Left kidney (tissue), 2 donors: ENCODE results near the gene LY6G6C. TPM values are rescaled to one million over a fixed set of nuclear protein-coding genes. Genes with fewer than 3 reads are reported as not detected.

ENCODE experiments used
- DNase-seq: peaks from one replicate; pipeline ENCODE4 v3.0.0-alpha.2; 2013
- polyA plus RNA-seq: library from polyadenylated mRNA; unstranded; fragments of 120-200 nt; gene quantifications from one replicate; pipeline ENCODE4 v1.2.1, GENCODE V29; 2013; ENCODE audit not compliant: insufficient read length

Gene LY6G6C
- polyA plus RNA-seq, 1 donor, result 1.1 TPM

DNA sequence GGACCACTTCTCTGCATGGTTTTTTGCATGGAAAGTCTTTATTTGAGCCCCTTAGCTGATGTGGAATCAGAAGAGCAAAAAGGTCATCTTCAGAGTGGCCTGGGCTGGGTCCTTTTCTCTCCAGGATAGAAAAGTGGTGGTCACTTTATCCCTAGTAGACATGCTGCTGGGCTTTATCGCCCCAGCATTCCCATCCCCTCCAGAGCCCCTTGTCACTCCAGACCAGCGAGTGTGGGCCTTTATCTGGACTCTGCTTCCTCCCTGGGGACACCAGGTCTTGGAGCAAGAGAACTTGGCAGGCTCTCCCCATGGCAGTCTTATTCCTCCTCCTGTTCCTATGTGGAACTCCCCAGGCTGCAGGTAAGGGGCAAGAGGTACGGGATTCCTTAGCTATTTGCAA, 14.9 kb downstream of the LY6G6C start, which contains the start of gene LY6G6F:
Gene LY6G6F (plus strand): TSS at position 268 of the 400 bp plus-strand sequence. CDS start 41 bp downstream, at position 309.
- no peak for DNase-seq

DNA sequence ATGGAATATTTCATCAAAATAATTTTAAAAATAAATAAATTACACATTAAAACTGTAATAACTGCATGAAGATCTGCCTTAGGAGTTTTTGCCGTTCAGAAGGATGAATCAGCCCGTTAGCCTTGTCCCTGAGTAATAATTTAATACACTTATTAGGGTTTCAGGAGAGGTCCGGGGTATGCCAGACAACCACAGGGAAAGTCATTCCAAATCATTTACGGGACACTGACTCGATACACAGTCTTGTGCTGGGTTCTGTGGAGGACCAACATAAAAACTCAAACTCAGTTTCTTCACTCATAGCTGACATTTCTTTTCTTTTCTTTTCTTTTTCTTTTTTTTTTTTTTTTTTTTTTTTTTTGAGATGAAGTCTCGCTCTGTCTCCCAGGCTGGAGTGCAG, 15.6 kb downstream of the LY6G6C start:
- no peak for DNase-seq

DNA sequence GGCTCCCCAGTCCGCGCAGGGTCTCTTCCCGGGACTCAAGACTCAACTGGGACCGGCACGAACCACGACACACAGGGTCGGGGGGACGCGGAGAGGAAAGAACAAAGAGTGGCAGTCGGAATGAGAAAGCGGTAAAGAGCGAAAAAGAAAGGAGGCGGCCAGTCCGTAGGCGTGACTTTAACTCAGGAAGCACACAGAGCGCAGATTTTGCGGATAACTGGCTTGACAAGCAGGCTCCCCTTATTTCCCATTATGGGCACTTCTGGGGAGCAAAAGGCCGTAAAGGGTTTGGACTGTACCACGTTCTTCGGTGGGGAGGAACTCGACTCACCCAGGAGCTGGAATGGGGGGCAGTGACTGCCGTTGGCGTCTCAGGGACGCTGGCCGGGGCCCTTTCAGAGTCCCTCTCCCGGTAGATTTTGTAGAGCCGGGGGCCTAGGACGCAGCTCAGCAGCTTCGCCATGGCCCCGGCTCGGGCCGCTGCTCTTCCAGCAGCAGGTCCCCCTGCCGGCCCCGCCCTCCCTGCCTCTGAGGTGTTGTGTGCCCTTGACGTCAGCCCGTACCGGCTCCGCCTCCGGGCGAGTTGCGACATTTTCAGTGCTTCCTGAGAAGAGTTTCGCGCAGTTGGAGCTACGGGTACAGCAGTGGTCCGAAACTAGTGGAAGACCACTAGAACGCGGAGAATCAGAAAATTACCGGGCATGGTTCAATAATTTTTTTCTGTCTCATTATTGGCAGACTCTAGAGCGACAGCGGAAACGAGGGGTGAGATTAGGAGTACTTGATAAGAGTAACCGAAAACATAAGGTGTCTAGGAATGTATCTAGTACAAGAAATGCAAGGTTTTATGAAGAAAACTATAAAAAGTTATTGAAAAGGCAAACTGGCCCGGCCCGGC, 18.5 kb downstream of the LY6G6C start, which contains the start of gene ABHD16A:
Gene ABHD16A (minus strand): TSS at position 506 of the 898 bp plus-strand sequence. CDS start 43 bp downstream, at position 463.
- DNase-seq, result peak; percentile 99

DNA sequence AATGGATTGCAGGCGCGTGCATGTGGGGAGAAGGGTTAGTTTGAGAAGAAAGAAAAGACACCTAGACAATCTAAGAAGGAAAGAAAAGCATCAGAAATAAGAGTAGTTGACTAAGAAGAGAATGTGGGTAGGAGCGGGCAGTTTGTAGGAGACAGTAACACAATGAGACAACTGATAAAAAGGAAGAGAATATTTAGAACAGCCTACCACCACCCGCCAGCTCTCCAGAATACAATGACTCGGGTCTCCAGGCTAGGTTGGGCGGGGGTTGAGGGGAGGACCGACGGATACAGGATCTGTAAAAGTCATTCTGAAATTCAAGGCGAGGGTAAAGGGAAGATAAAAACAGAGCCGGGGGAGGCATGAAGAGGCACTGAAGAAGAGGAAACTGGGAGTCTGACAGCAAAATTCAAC, 19.1 kb downstream of the LY6G6C start:
- DNase-seq, result no peak

DNA sequence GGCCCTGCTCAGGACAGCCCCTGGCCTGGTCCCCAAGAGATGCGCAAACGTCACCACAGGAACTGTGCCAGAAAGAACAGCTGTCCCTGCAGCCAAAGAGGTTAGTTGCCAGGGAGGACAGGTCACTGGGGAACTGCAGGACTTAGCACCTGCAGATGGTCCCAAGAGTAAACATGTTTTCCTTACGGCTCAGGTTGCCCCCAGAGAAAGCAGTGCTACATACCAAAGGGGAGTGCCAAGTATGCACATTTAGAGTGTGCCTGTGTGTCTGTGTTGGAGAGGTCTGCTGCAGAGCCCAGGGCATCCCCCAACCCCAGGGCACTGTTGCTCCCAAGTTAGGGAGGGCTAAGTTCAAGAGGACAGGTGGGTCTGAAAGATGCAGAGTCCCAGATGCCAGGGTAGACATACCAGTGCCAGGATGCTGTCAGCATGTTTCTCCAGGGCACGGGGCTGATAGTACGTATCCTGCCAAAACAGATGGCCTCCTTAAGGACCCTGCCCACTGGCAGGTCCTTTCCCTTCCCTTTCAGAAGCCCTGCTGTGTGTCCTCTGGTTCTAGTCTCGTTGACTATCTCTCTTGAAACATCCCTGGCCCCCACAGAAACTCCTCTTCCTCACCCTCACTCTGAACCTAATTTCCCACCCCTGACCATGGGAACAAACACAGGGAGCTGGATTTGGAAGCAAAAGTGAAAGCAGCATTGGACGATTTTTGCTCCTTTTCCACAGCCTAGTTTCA, 19.7 kb downstream of the LY6G6C start:
- DNase-seq, result no peak

DNA sequence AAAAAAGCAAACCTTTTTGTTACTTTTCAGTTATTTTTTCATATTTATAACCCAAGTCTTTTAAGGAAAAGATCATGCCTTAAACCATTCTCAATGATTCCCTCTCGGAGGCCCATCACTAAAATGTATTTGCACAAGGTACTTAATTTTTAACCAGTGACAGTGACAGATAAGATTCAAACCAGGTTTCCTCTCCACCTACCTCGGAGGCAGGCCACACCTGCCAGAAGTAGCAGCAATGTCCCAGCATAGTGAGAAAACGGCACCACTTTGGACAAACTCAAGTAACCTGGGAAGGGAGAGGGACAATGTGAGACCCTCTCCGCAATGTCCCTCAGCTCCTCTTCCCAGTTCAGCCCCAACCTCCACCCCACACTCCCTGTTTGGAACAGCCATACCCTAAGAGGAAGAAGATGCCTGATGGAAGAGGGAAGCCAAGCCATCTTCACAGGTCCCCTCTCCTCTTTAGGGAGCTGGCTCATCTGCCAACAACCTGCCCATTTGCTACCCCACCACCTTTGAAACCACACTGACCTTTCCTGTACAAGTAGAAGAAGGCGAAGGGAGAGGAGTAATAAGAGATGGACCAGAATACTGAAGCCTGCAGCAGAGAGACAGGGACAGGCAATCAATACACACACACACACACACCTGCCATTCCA, 20.7 kb downstream of the LY6G6C start:
- no peak for DNase-seq

DNA sequence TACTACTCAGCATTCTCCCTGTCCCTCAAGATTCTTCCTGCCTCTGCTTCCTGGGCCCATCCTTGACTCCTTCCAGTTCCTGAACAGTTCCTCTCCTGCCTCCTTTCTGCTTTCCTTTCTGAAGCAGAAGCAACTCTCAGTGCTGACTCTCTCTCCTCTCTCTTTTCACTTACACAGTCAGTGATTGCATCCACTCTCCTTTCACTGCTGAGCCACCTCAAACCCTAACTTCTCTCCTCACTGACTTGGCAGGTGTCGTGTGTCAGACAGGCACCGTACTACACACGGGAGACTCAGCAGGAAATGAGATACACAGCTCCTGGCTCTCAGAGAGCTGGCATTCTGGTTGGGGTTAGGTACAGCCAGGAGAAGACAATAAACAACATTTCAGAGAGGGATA, 24.0 kb downstream of the LY6G6C start:
- no peak for DNase-seq

GRCh38 chr6:31693535-31693934, 28.0 kb downstream of the LY6G6C start:
- no peak for DNase-seq

DNA sequence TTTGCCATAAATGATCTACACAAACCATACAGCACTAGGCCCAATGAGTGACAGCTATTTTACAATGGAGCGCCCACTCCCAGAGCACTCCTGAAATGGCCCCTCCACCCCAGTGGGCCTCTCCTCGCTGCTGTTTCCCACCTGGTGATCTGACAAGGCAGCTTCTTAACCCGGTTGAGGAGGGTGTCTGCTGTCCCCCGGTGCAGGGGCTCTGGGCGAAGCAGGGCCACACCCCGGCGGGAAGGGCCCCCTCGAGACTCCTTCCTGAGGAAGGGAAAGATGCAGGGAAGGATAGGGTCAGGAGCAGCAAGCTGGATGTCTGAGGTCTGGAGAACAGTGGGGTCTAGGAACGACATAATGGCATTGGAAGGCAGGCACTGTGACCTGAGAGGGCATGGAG, 28.7 kb downstream of the LY6G6C start:
- no peak for DNase-seq

DNA sequence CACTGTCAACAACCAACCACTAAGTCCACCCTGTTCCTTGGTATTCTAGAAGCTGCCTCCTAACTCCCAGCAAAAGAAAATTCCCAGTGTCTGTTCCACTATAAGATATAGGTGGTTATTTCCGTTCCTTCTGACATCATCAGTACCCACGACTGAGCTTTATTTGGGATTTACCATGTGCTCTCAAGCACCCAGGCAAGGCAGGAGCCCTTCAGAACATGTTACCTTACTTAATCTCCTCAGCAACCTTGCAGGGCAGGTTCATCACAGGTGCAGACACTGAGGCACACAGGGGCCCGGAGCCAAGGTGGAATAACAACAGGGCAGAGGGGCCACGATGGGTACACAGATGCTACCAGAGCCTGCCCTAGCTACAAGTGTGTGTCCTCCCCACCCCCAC, 29.2 kb downstream of the LY6G6C start:
- no peak for DNase-seq

GRCh38 chr6:31691564-31692108, 29.9 kb downstream of the LY6G6C start:
- DNase-seq, result no peak

GRCh38 chr6:31691078-31691463, 30.5 kb downstream of the LY6G6C start:
- no peak for DNase-seq

- no peak for DNase-seq
Observed at GRCh38 chr6:31690231-31691077, 31.1 kb downstream of the LY6G6C start.

GRCh38 chr6:31689249-31690110, 32.1 kb downstream of the LY6G6C start:
- no peak for DNase-seq

GRCh38 chr6:31687860-31688693, 33.5 kb downstream of the LY6G6C start:
- DNase-seq, result no peak

GRCh38 chr6:31687321-31687720, 34.2 kb downstream of the LY6G6C start:
- no peak for DNase-seq

DNA sequence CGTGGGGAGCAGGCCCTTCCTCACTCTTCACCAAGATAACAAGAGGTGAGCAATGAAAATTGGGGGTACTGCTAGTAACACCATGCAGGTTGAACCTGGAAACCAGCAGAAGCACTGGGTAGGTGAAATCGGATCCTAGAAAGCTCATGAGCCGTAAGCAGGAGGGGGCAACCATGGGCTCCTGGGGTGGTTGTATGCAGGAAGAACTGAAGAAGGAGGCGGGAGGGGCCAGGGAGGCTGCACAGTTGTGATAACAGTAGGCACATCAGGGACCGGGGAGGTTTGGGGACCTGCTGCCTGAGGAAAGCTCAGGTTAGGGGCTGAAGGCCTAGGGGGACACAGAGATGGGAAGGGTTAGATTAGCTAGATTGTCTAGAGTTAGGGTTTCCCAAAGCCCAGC, 35.1 kb downstream of the LY6G6C start:
- DNase-seq, result no peak

DNA sequence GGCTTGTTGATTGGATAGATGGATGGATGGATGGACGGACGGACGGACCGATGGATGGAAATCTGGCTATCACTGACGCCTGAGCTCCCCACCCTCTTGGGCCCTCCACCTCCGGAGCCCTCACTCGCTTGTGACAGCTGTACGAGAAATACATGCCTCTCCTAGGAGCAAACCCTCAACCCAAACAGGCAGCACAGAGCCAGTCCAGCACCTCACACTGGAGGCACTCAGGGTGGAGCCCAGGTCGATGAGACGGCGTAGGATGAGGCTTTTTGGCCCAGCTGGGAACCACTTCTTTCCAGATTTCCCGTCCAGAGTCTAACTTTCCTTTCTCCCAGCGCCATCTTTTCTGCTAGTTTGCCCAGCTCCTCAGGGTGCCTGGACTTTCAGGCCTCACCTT, 38.0 kb downstream of the LY6G6C start:
- DNase-seq, result no peak

GRCh38 chr6:31681135-31681671, 40.3 kb downstream of the LY6G6C start:
- DNase-seq, result peak; percentile 67
